D721Med (cell line): ENCODE measurements around the gene MAP4K4.

Experiments used
- DNase-seq: peaks from one replicate; pipeline ENCODE4 v3.0.0; 2011; ENCODE audit warnings: low spot score; ENCODE audit not compliant: insufficient read length
- FAIRE-seq: peaks from 2 replicates; lab custom pipeline; 2011; peaks lifted over from hg19 to GRCh38; lab: Jason Lieb, UNC
- TF ChIP-seq, protein P1 (sequence below): IDR thresholded peaks from 2 replicates; pipeline ENCODE4 v1.5.1; 2012; ENCODE audit warnings: mild to moderate bottlenecking, control low read depth; ENCODE audit not compliant: insufficient read depth; ENCODE audit errors: missing control alignments

The MAP4K4 gene

DNA sequence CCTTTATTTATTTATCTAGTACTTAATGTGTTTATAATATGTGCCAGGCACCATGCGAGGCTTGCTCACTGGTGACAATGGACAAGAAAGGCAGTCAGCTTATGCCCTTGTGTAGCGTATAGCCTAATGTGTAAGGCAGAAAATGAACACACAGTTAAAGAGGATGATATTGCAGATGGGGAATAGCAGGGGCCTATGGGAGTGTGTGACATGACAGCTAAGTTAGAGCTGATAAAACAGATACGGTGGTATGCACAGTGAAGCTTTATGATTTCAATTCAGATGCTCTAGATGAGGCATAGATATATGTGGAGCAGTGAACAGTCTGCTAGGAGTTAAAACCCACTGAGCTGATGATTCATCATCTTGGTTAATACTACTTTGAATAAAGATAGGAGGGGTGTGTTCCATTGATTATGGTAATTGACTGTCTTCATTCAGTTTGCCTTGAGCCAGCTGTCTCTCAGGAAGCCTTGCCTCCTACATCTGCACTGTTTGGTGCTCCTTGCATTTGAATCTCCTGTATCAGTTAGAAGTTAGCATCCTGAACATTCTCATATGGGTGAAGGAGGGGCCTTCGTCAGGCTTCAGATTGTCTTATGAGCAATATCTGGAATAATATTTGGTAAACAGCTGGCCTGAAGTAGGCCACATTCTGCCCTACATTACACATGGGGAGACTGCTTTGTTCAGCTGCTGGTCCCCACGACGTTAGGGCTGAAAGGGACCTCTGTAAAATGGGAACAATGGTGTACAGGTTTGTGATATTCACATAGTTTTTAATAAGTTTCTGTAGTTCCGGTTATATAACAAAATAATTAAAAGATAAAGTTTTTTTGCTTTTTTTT is 13.2 kb downstream of the MAP4K4 start:
- peak; percentile 85 for FAIRE-seq
- TF ChIP-seq, protein P1, sequence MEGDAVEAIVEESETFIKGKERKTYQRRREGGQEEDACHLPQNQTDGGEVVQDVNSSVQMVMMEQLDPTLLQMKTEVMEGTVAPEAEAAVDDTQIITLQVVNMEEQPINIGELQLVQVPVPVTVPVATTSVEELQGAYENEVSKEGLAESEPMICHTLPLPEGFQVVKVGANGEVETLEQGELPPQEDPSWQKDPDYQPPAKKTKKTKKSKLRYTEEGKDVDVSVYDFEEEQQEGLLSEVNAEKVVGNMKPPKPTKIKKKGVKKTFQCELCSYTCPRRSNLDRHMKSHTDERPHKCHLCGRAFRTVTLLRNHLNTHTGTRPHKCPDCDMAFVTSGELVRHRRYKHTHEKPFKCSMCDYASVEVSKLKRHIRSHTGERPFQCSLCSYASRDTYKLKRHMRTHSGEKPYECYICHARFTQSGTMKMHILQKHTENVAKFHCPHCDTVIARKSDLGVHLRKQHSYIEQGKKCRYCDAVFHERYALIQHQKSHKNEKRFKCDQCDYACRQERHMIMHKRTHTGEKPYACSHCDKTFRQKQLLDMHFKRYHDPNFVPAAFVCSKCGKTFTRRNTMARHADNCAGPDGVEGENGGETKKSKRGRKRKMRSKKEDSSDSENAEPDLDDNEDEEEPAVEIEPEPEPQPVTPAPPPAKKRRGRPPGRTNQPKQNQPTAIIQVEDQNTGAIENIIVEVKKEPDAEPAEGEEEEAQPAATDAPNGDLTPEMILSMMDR: no peak
- no peak for DNase-seq

- FAIRE-seq: no peak
- no peak for DNase-seq
- TF ChIP-seq, protein P1: no peak
Measured at GRCh38 chr2:101714118-101714517, 16.6 kb downstream of the MAP4K4 start.

DNA sequence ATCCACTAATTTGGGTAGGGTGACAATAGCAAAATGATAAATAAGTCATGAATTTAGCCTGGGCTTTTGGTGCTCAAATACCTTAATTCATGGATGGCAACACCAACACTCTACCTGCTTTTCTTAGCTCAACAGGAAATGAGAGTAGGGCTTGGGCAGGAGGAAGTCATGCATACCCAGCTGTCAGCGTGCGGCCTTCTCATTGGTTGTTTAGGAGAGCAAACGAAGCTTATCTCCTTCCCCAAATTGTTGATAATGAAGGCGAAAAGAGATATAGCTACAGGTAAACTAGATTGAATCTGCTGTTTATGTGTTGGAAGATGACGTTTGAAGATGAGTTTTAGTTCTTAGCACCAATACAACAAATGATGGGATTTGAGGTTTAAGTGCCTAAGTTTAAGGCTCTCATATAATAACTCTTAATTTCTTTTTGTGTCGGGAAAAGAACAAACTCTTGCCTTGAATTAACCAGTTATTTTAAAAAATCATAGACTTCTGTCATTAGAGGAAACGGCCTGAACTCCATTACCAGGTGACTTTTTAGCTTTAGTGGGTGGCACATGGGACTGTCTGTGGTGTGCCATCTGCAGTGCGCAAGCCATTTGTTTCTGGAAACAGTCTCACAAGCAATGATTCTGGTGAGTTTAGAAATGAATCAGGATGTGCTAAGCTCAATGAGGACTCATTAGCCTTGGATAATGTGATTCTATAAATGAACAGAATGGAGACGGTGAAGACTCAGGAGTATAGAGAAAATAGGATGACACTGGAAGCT is 19.8 kb downstream of the MAP4K4 start:
- TF ChIP-seq, protein P1: no peak
- no peak for FAIRE-seq
- DNase-seq: no peak

DNA sequence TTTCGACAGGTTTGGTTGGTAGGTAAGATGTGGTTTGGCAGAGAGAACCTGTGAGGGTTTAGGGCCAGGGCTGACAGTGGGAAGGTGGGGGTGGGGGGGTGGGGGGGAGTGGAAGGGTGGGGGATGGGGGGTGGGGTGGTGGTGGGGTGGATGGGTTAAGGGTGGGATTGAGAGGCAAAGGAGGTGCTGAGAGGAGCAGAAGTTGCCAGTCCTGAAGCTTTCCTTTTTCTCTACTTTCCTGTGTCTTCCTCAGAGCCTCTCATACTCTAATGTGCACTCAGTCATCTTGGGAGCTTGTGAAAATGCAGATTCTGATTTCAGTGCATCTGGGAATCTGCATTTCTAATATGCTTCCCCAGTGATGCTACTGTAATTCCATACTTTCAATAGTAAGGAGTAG is 21.0 kb downstream of the MAP4K4 start:
- DNase-seq (no peak), FAIRE-seq (no peak)
- TF ChIP-seq, protein P1: no peak

- DNase-seq: no peak
- FAIRE-seq: no peak
- TF ChIP-seq, protein P1: no peak
Measured at GRCh38 chr2:101718993-101719571, 21.6 kb downstream of the MAP4K4 start.

DNA sequence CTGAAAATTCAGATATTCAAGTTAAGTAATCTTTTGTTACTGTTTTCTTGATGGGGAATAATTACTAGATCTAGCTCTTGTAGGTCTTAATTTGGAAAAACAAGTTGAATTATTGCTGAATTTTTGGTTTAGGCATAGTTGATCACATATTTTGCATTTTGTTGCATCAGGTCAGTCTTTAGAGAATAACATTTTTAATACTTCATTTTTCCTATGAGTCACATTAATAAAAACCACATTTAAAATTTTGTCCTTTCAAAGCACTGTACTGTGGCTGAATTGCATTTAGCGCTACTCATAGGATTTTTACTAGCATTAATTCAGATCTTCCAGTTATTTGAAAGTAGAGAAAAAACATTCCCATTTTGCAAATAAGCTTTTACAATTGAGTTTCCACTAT is 23.2 kb downstream of the MAP4K4 start:
- TF ChIP-seq, protein P1: no peak
- FAIRE-seq (no peak), DNase-seq (no peak)

DNA sequence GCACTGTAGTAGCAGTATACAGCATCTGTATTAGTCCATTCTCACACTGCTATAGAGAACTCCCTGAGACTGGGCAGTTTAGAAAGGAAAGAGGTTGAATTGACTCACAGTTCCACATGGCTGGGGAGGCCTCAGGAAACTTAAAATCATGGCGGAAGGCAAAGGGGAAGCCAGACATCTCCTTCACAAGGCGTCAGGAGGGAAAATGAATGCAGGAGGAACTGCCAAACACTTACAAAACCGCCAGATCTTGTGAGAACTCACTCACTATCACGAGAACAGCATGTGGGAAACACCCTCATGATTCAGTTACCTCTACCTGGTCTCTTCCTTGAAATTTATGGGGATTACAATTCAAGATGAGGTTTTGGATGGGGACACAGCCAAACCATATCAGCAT is 25.4 kb downstream of the MAP4K4 start:
- FAIRE-seq: no peak
- DNase-seq: no peak

More for the DNA sequence above, 25.4 kb downstream of the MAP4K4 start:
- TF ChIP-seq, protein P1: no peak
